Measurements from ENCODE around the gene KIR2DL3.
"Not testable (repeated sequence)": the region's sequence is repeated elsewhere in the genome, so short reads cannot be mapped to it uniquely, and the experiment has no call there.

- TF ChIP-seq, protein P1, sequence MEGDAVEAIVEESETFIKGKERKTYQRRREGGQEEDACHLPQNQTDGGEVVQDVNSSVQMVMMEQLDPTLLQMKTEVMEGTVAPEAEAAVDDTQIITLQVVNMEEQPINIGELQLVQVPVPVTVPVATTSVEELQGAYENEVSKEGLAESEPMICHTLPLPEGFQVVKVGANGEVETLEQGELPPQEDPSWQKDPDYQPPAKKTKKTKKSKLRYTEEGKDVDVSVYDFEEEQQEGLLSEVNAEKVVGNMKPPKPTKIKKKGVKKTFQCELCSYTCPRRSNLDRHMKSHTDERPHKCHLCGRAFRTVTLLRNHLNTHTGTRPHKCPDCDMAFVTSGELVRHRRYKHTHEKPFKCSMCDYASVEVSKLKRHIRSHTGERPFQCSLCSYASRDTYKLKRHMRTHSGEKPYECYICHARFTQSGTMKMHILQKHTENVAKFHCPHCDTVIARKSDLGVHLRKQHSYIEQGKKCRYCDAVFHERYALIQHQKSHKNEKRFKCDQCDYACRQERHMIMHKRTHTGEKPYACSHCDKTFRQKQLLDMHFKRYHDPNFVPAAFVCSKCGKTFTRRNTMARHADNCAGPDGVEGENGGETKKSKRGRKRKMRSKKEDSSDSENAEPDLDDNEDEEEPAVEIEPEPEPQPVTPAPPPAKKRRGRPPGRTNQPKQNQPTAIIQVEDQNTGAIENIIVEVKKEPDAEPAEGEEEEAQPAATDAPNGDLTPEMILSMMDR (IDR thresholded peaks at IDR 0.05), result not testable (repeated sequence)
- not testable (repeated sequence) for TF ChIP-seq POLR2A (IDR thresholded peaks at IDR 0.05)
Observed at GRCh38 chr19:54777851-54778250, 39.5 kb downstream of the KIR2DL3 start.
